Body of pancreas (tissue), 4 donors: Measurements from ENCODE around the gene PPP5C.

Experiments
- CTCF ChIP-seq, 7 experiments: fragments of 450-650 bp in 4 of 7; fragments of 200-600 bp in 3 of 7; sonication (generic) in 3 of 7; IDR thresholded peaks; one replicate each; pipeline ENCODE4 v1.5.1; 2016 to 2019; ENCODE audit warnings: antibody characterized with exemption in 7 of 7
- POLR2A ChIP-seq, 3 donors: fragments of 450-650 bp; IDR thresholded peaks; one replicate each; pipeline ENCODE4 v1.6.1; 2016; ENCODE audit warnings: antibody characterized with exemption in 3 of 3, mild to moderate bottlenecking in 2 of 3

- TF ChIP-seq CTCF (IDR thresholded peaks at IDR 0.05) (no peak), POLR2A (IDR thresholded peaks at IDR 0.05) (no peak)
Measured at GRCh38 chr19:46347985-46348384, 1.1 kb downstream of the PPP5C start.
